GM21528 (cell line): ENCODE data around the gene TESMIN.

ENCODE experiments used
- ATAC-seq: cut with Tn5 transposase; IDR thresholded peaks from one replicate; pipeline ENCODE4 v1.9.1; 2021; ENCODE audit warnings: mild to moderate bottlenecking, moderate library complexity; ENCODE audit not compliant: unreplicated experiment, low FRiP score

TESMIN gene

GRCh38 chr11:68685656-68686380 lies 65.5 kb downstream of the TESMIN start:
- no peak for ATAC-seq

- ATAC-seq = no peak
Observed at GRCh38 chr11:68684385-68685356, 66.6 kb downstream of the TESMIN start, which contains the start of gene GAL. GAL (plus strand) TSS chr11:68684544; CDS start chr11:68684924, 380 bp downstream.

GRCh38 chr11:68683536-68684384 lies 67.6 kb downstream of the TESMIN start:
- no peak for ATAC-seq

DNA sequence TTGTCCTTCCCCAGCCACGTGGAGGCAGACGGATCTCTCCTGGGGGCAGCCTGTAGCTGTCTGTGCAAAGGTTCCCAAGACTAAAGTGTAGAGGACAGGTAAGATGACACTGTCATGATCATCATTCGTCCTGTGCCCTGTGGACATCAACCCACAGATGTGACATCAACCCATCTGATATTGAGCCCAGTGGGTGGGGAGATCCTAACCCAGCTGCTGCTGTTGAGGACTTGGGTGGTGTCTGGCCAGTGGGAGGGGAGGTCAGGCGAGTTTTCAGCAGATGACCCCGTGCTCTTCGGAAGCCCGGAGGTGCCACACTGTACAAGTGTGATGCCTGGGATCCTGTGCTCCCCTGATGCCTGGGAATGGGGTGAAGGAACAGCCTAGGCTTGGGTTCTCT lies 68.2 kb downstream of the TESMIN start:
- ATAC-seq = no peak

DNA sequence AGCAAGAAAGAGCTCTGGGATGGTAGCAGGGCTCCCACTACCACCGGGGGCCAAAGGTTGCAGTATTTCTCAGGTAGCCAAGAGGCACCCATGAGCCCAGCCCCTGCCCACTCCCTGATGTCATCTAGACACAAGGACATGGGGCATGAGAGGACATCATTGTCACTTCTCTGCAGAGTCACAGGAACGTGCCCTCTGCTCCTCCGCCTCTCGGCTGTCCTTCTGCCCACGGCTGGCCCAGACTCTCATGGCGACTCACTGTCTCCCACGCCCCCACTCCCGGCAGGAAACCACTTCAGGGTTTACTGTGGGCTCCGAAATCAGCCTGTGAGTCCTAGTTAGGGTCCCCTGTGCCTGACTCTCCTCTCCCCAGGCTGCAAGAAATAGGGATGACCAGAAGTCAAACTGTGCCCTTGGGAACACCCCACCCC lies 68.8 kb downstream of the TESMIN start:
- ATAC-seq = no peak

DNA sequence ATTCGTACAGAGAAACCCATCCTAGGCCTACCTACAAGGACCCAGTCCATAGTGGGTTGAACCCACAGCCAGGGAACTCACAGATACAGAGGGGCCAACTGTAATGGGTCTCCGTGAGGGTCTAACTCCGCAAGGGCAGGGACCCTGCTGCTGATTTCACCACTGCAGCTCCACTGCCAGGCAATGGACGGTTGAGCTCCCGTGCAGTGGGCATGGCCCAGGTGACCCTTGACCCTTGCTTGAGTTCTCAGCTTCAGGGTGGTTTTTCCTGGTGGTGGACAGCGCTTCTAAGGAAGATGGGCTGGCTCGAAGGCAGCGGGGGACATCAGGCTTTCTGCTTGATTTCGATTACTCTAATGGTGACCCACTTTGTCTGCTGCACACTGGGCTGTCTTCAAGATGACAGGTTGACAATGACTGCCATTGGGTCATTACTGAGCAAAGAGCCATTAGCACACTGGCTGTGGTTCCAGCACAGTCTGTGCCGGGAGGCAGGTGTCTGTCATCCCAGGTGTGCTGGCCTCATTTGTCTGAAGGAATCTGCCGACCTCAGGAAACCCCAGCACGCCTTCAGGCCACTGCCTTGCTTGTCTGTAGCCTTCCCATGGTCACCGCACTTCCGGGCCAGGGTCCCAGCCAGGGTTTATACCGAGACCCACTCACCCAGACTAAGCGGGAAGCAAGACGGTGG lies 70.6 kb downstream of the TESMIN start:
- ATAC-seq = no peak

GRCh38 chr11:68678031-68678441 lies 73.3 kb downstream of the TESMIN start:
- no peak for ATAC-seq

- no peak for ATAC-seq
Observed at GRCh38 chr11:68677432-68677831, 73.9 kb downstream of the TESMIN start.

DNA sequence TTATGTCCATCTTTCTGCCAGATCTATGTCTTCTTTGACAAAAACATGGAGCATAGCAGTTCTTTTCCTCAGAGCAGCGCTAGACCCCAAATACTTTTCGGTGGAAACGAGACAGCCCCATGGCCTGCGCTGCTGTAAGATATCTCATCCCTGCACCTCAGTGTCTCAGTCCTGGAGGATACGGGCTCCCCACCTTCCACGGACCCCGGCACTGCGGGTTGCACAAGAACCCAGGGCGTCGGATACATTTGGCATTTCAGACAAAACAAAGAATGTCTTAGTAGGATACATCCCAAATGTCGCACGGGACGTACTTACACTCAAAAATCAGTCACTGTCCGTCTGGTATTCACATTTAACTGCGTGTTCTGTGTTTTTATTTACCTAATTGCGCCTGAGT lies 76.9 kb downstream of the TESMIN start:
- no peak for ATAC-seq

DNA sequence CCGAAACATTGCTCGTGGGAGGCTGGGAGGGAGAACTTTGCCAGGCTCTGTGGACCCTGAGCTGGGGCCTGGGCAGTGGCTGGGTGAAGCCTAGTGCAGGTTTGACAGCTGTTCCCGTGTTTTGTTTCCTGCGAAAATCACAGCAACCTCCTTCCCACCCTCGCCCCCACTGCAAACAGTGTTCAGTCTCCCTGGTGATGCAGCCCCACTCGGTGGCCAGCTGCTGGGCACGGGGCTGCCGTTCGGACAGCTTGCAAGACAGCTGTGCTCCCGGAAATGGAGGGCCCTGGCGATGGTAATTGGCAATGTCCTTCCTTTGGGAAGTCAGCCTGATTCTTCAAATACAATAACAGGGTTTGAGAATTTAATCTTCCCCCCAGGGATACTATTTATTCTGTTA lies 77.3 kb downstream of the TESMIN start:
- ATAC-seq = no peak

DNA sequence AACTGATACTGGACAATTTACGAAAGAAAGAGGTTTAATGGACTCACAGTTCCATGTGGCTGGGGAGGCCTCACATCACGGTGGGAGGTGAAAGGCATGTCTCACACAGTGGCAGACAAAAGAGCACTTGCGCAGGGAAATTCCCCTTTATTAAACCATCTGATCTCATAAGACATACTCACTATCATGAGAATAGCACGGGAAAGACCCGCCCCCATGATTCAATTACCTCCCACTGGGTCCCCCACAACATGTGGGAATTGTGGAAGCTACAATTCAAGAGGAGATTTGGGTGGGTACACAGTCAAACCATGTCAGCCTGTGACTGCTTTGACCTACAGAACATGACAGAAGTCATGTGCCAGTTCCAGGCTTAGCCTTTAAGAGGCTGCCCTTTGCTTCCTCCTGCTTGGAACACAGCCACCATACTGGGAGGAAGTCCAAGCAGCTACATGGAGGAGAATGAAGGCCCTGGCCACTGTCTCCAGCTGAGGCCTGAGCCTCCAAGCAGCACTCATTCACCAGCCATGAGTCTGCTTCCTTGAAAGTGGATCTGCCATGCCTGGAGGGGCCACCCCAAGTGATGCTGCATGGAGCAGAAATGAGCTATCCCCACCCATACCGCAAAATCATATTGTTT lies 77.9 kb downstream of the TESMIN start:
- ATAC-seq = no peak

- no peak for ATAC-seq
Observed at GRCh38 chr11:68670208-68670992, 80.9 kb downstream of the TESMIN start.

DNA sequence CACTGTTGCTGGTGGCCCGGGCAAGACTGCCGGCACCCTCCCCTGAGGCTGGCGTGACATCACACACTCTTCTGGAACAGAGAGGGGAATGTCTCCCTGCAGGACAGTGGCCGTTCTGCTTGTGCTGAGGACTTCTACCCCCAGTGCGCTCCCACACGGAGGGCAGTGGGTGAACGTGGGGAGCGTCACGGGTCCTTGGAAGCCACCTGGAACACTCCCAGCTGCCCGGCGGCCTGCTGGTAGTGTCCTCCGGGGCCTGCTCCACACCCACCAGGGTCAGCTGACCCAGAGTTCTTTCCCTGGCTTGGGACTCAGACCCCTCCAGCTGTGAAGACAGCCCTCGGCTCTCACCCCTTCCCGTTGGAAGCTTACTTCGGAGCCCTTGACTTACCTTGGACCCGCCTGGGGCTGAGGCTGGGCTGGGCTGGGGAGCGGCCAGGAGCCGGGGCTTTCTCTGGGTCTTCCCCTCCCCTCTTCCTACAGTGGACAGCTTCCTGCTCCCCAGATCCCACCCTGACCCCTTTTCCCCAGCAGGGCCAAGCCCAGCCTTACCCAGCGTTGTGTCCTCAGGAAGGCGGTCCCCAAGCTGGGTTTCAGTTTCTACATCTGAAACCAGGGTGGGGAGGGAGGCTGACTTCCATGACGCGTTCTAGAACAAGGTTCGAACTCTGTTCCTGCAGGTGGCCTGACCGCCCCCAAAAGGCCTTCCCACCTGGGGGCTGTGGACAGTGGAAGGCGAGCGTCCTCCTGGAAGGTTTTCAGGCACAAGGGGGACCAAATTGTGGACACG lies 81.8 kb downstream of the TESMIN start:
- ATAC-seq = no peak

GRCh38 chr11:68667511-68668500 lies 83.5 kb downstream of the TESMIN start:
- ATAC-seq = no peak

- no peak for ATAC-seq
Observed at GRCh38 chr11:68666849-68667248, 84.5 kb downstream of the TESMIN start.

- no peak for ATAC-seq
Observed at GRCh38 chr11:68665436-68665835, 85.9 kb downstream of the TESMIN start.

DNA sequence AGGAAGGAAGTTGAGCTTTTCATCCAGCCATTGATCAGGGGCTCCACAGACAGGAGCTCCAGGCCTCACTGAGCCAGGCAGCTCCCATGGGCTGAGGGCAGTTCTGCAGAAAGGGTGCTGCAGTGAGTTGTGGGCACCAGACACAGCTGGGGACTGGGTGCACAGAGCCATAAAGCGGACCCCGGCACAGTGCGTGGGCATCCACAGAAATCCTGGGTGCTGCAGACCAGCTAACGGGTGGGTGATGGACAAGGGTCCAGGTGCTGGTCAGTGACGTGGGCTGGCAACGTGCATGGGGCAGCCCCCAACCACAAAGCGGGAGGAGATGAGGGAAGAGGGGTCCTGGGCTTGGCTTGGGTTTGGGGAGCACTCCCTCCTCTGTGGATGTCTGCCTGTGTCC lies 86.4 kb downstream of the TESMIN start:
- ATAC-seq = no peak
